Activated T-cell treated with anti-CD3 and anti-CD28 coated beads for 24 hours (primary cell): Measurements from ENCODE around the gene POU3F1.

ENCODE experiments used
- DNase-seq: peaks from one replicate; pipeline ENCODE4 v3.0.0-alpha.2; 2020; ENCODE audit warnings: low read depth

The POU3F1 gene

GRCh38 chr1:38046333-38046883, at the start of gene POU3F1:
TSS of gene POU3F1 (minus strand) at chr1:38046793. CDS start at chr1:38046743, 50 bp downstream.
- no peak for DNase-seq

GRCh38 chr1:38095454-38095931, 48.9 kb upstream of the POU3F1 start:
- DNase-seq: no peak

- DNase-seq: no peak
Measured at GRCh38 chr1:38094711-38095290, 48.2 kb upstream of the POU3F1 start.

GRCh38 chr1:38093569-38094520, 47.3 kb upstream of the POU3F1 start:
- no peak for DNase-seq

- no peak for DNase-seq
Measured at GRCh38 chr1:38092256-38092655, 45.7 kb upstream of the POU3F1 start.

- no peak for DNase-seq
Measured at GRCh38 chr1:38090796-38091195, 44.2 kb upstream of the POU3F1 start.

- DNase-seq: no peak
Measured at GRCh38 chr1:38089712-38090360, 43.2 kb upstream of the POU3F1 start.

GRCh38 chr1:38088791-38089190, 42.2 kb upstream of the POU3F1 start:
- no peak for DNase-seq

- DNase-seq: no peak
Measured at GRCh38 chr1:38088366-38088765, 41.8 kb upstream of the POU3F1 start.

GRCh38 chr1:38087676-38088075, 41.1 kb upstream of the POU3F1 start:
- DNase-seq: no peak

- DNase-seq: no peak
Measured at GRCh38 chr1:38085666-38086330, 39.2 kb upstream of the POU3F1 start.

GRCh38 chr1:38084700-38085099, 38.1 kb upstream of the POU3F1 start:
- no peak for DNase-seq

GRCh38 chr1:38084113-38084512, 37.5 kb upstream of the POU3F1 start:
- no peak for DNase-seq

- no peak for DNase-seq
Measured at GRCh38 chr1:38083541-38083940, 36.9 kb upstream of the POU3F1 start.

GRCh38 chr1:38082769-38083263, 36.2 kb upstream of the POU3F1 start:
- DNase-seq: no peak

GRCh38 chr1:38079019-38079418, 32.4 kb upstream of the POU3F1 start:
- no peak for DNase-seq

GRCh38 chr1:38077523-38078147, 31.0 kb upstream of the POU3F1 start:
- DNase-seq: no peak

- DNase-seq: no peak
Measured at GRCh38 chr1:38076455-38076854, 29.9 kb upstream of the POU3F1 start.

- DNase-seq: no peak
Measured at GRCh38 chr1:38076038-38076437, 29.4 kb upstream of the POU3F1 start.

- no peak for DNase-seq
Measured at GRCh38 chr1:38075191-38075590, 28.6 kb upstream of the POU3F1 start.

GRCh38 chr1:38074302-38074677, 27.7 kb upstream of the POU3F1 start:
- DNase-seq: no peak
